Epithelial cell of proximal tubule (primary cell): ENCODE results near the gene SPATA45. TPM values are rescaled to one million over a fixed set of nuclear protein-coding genes. Genes with fewer than 3 reads are reported as not detected.

ENCODE experiments used
- DNase-seq: peaks from one replicate; pipeline ENCODE4 v3.0.0-alpha.2; 2011; ENCODE audit warnings: low read depth
- H3K4me3 ChIP-seq: 2 replicates; pipeline ENCODE4 v1.5.1; 2011; ENCODE audit warnings: low read depth, mild to moderate bottlenecking, low read length
- CTCF ChIP-seq: conservative IDR thresholded peaks from 2 replicates; pipeline ENCODE4 v1.5.1; 2012; ENCODE audit warnings: low read depth, mild to moderate bottlenecking, low read length
- total RNA-seq: library from RNA; depleted of rRNA; stranded (reverse); fragments of >200 nt; gene quantifications from 2 replicates; pipeline ENCODE4 v1.2.3, GENCODE V29; 2015

Gene SPATA45
- total RNA-seq, 1 donor from 2014 or later, result not detected

GRCh38 chr1:212816567-212817278 lies 30.7 kb downstream of the SPATA45 start:
- TF ChIP-seq CTCF, result no peak
- no peak for DNase-seq
- no peak overlapping the region for H3K4me3 ChIP-seq

GRCh38 chr1:212814537-212815334 lies 32.7 kb downstream of the SPATA45 start:
- TF ChIP-seq CTCF, result peak; percentile 53
- DNase-seq, result no peak
- H3K4me3 ChIP-seq, result no peak overlapping the region

GRCh38 chr1:212805767-212806166 lies 41.7 kb downstream of the SPATA45 start:
- no peak for TF ChIP-seq CTCF
- no peak overlapping the region for H3K4me3 ChIP-seq
- DNase-seq, result no peak

- TF ChIP-seq CTCF, result no peak
- no peak for DNase-seq
- no peak overlapping the region for H3K4me3 ChIP-seq
These were observed 49.8 kb downstream of the SPATA45 start for GRCh38 chr1:212797681-212798080.

- no peak for TF ChIP-seq CTCF
- DNase-seq, result no peak
- no peak overlapping the region for H3K4me3 ChIP-seq
These were observed 52.9 kb downstream of the SPATA45 start for GRCh38 chr1:212794561-212795014.

- H3K4me3 ChIP-seq, result peak overlapping the region; percentile 68
- no peak for TF ChIP-seq CTCF
- no peak for DNase-seq
These were observed 55.0 kb downstream of the SPATA45 start for GRCh38 chr1:212792396-212792908.
